VCaP (cell line): ENCODE measurements around the gene HOXA11.

ENCODE experiments used
- H3K27ac ChIP-seq: fragments of 450-650 bp; 2 replicates; pipeline ENCODE4 v1.5.1; 2017
- CTCF ChIP-seq: fragments of 450-650 bp; conservative IDR thresholded peaks from 2 replicates; pipeline ENCODE4 v1.5.1; 2017; ENCODE audit warnings: mild to moderate bottlenecking, moderate library complexity

The HOXA11 gene

DNA sequence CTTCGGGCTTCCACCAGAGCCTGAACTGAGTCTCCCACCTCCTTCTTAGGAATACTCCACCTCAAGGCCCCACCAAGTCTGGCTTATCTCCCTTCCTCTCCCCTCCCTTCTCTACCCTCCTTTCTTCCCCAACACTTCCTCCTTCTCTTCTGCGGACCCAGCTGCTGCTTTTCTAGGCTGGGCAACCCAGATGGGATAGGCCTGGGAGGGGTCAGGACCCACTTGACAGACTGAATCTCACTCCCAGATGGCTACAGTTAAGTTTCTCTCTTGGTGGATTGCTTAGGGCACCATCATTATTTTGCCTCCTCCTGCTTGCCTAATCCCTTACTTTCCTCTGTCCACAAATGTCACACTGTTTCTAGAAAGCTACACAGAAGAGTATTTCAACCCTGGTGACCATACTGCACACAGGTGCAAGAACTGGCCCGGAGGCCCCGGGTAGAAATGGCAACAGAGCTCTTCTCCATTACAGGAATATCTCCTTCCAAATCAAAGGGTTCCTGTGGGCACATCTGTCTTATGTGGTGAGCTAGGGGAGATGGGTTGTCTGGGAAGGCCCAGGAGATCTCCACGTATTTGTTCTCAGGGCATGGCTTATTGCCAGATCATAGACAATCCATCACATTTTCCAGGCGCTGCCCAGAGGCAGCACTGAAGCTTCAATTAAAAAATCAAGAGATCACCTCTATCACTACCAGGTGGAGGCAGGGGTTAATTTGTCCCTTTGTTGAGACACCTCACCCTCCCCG, 5.1 kb upstream of the HOXA11 start:
- peak overlapping the region; percentile 98 for H3K27ac ChIP-seq
- no peak for TF ChIP-seq CTCF

DNA sequence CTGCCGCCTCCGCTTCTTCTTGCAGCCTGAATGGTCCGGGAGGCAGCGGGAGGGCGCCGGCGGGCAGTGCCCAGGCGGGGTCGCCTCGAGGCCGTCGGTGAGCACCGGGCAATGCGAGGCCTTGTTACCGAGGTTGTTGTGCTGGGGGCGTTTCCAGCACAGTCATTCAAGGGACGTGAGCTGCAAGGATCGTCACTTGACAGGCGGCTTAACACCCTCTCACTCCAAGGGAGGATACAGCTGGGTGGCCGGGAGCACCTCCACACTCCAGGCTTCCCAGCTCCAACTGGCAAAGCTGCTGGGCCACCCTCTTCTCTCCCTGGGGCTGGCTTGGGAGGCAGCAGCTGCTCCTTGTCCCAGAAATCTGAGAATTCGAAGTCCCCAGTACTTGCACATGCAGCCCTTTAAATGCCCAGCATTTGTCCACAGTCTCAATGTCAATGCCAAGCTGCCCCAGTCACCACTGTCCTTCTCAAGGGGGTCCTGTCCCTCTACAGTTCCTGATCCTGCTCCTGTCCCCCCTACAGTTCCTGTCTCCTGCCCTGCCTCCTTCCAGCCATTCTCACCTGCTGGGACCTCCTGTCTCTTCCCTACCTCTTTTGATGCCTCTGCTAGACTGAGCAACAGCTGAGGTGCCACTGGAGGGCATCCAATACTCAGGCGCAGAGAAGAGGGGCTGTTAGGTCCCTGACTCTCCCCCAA, 4.4 kb upstream of the HOXA11 start:
- H3K27ac ChIP-seq = peak overlapping the region; percentile 98
- TF ChIP-seq CTCF = no peak

GRCh38 chr7:27188386-27189294, 3.6 kb upstream of the HOXA11 start:
- TF ChIP-seq CTCF = no peak
- peak overlapping the region; percentile 98 for H3K27ac ChIP-seq

GRCh38 chr7:27187475-27188385, 2.7 kb upstream of the HOXA11 start:
- peak overlapping the region; percentile 98 for H3K27ac ChIP-seq
- TF ChIP-seq CTCF = no peak

GRCh38 chr7:27186668-27187474, 1.8 kb upstream of the HOXA11 start:
- no peak for TF ChIP-seq CTCF
- H3K27ac ChIP-seq = peak overlapping the region; percentile 98

DNA sequence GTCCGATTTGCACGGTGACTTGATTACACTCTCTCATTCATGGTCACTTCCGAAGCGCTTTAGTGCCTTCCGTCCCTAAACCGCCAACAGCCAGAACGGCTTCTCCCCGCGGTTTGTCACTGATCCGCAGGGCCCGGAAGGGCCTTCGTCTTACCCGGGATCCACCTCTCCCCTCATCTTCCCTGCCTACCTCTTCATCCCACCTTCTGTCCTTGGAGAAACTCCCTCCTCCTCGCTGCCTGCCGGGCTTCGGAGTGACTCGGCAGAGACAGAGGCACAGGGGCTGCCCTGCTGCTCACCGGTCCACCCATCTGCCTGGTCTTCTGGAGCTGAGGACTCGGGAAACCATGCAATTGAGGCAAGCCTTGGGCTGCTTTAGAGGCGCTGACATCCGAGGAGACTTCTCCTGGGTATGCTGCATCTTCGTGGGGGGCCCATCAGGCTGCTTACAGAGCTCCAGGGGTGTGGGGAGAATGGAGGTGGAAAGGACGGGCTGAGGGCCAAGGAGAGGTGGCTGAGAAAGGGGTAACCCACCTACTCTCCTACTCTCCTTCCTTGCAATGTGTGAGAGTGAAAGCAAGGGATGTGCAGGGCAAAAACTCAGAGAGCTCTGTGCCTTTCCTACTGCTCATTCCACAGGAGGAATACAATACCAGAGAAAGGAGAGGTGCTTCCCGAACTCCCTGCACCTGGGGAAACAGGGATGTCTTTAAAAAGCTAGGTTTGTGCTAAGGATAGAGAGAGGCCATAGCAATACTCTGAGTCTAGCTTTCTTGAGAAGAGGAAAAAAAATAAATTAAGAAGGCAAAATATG, 1.0 kb upstream of the HOXA11 start:
- TF ChIP-seq CTCF = no peak
- H3K27ac ChIP-seq = peak overlapping the region; percentile 98
